Activated CD8-positive, alpha-beta memory T cell treated with anti-CD3 and anti-CD28 coated beads, Interleukin-2, amount 10 ng/mL, durations not matched to agents 7 days and 5 days (primary cell): ENCODE measurements around the gene GRM6. TPM values are rescaled to one million over a fixed set of nuclear protein-coding genes. Genes with fewer than 3 reads are reported as not detected.

Source experiments
- ATAC-seq: fragments of 150-1000 bp; cut with Tn5 transposase; one replicate; pipeline ENCODE4 v1.10.0; 2021; ENCODE audit warnings: moderate library complexity
- CTCF ChIA-PET: fragments of 350-600 bp; sonication (Branson Sonifier 250); formaldehyde crosslinking; loops from one replicate; lab custom pipeline; 2021; ENCODE audit warnings: antibody characterized with exemption; lab: Charles Lee
- DNase-seq: peaks from one replicate; pipeline ENCODE4 v3.0.0-alpha.2; 2020
- H3K27ac Mint-ChIP-seq: one replicate; pipeline ENCODE4 v1.8.0; 2021; ENCODE audit warnings: mild to moderate bottlenecking, mixed read lengths
- H3K27me3 Mint-ChIP-seq: one replicate; pipeline ENCODE4 v1.8.0; 2021; ENCODE audit warnings: mixed read lengths
- H3K36me3 Mint-ChIP-seq: one replicate; pipeline ENCODE4 v1.8.0; 2021; ENCODE audit warnings: mild to moderate bottlenecking, mixed read lengths
- H3K4me1 Mint-ChIP-seq: one replicate; pipeline ENCODE4 v1.8.0; 2021; ENCODE audit warnings: mixed read lengths
- H3K4me3 Mint-ChIP-seq: one replicate; pipeline ENCODE4 v1.8.0; 2021; ENCODE audit warnings: mild to moderate bottlenecking, moderate library complexity, mixed read lengths
- H3K9me3 Mint-ChIP-seq: one replicate; pipeline ENCODE4 v1.8.0; 2022; ENCODE audit warnings: low read depth, mixed read lengths
- total RNA-seq, 2 experiments: library from RNA; stranded (reverse); gene quantifications; one replicate each; pipeline ENCODE4 v1.2.3, GENCODE V29; 2021

The GRM6 gene
- total RNA-seq, 2 experiments from 2014 or later, result not detected

DNA sequence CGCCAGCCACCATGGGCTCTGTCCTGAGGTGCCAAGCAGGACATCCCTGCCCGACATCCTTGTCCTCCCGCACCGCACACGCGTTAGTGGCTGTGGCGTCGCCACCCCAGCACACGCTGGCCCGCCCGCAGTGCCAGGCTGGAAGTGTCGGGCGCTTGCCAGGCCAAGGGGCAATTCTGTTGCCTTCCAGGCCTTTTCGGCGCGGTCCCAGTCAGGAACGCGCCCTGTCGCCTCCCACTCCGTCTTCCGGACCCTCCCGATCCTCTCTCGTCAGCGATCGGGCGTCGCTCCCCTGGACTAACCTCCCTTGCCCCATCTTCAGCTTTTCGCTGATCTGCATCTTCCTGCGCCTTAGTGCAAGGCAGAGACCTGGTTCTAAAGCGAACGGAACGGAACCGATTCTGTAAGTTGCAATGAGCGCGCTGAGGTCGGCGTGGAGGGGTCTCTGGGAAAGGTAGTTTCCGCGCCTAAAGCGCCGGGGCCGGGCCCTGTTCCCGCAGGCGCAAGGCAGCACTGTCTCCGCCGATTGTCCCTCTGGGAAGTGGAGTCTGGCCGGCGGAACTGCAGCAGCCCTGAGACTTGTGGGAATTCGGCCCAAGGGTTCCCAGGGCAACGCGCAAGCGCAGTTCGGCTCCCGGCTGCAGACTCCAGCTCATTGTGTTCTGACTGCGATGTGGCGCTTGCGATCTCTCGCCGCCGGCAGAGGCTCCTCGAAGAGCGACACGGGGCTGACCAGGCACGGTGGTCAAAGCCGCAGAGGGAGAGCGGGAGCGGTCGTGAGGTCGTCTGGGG is 54.4 kb downstream of the GRM6 start, which contains the start of gene ZNF454:
Gene ZNF454 (plus strand): TSS at position 630 of the 792 bp plus-strand sequence. CDS start 1,594 bp downstream, outside the sequence.
- Mint-ChIP-seq H3K9me3 (peaks cover 41% of the 10 kb centered on the region), H3K27ac (no peak within 1 kb of the TSS), H3K4me3 (no peak within 1 kb of the TSS), H3K4me1 (no peaks in the 10 kb centered on the region), H3K27me3 (peaks cover 7% of the 10 kb centered on the region), H3K36me3 (peaks cover 2% of the 10 kb centered on the region)
- DNase-seq (no peak), ATAC-seq (no peak)
- CTCF ChIA-PET, result no interaction called here

DNA sequence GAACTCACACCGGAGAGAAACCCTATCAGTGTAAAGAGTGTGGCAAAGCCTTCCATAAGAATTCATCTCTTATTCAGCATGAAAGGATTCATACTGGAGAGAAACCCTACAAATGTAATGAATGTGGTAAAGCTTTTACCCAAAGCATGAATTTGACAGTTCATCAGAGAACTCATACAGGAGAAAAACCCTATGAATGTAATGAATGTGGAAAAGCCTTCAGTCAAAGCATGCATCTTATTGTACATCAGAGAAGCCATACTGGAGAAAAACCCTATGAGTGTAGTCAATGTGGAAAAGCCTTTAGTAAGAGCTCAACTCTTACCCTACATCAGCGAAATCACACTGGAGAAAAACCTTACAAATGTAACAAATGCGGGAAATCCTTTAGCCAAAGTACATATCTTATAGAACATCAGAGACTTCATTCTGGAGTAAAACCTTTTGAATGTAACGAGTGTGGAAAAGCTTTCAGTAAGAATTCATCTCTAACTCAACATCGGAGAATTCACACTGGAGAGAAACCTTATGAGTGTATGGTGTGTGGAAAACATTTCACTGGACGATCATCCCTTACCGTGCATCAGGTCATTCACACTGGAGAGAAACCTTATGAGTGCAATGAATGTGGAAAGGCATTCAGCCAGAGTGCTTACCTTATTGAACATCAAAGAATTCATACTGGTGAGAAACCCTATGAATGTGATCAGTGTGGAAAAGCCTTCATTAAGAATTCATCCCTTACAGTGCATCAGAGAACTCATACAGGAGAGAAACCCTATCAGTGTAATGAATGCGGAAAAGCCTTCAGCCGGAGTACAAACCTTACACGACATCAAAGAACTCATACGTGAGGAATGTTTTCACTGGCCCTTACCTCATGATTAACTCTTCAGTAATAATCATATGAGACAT is 63.0 kb downstream of the GRM6 start:
- CTCF ChIA-PET, result no interaction called here
- H3K9me3 Mint-ChIP-seq, result peaks cover 64% of the 10 kb centered on the region
- no peaks in the 10 kb centered on the region for H3K27me3 Mint-ChIP-seq
- no peak overlapping the region for H3K4me3 Mint-ChIP-seq
- H3K4me1 Mint-ChIP-seq, result no peaks in the 10 kb centered on the region
- DNase-seq (no peak), ATAC-seq (no peak)
- H3K36me3 Mint-ChIP-seq, result peaks cover 18% of the 10 kb centered on the region
- H3K27ac Mint-ChIP-seq, result no peak overlapping the region

Other genes with a start within 250 kb of the GRM6 start
- 10 to 100 TPM in 1 of 2 experiments, 1 to 10 TPM in 1; 9.2 to 15.2 TPM for gene ZNF354B, start 135.4 kb downstream of the GRM6 start, total RNA-seq
- gene ZFP2, start 99.4 kb downstream of the GRM6 start, total RNA-seq, result under 1 TPM in 1 of 2 experiments, not detected in 1; 0.19 TPM
- not detected for gene ZNF454, start 54.1 kb downstream of the GRM6 start, total RNA-seq
- gene ZNF879, start 28.5 kb upstream of the GRM6 start, total RNA-seq, result 1 to 10 TPM; 3.5 to 3.8 TPM
- gene ZNF354C, start 65.1 kb upstream of the GRM6 start, total RNA-seq, result 1 to 10 TPM; 5.0 to 6.0 TPM